OCI-LY1 (cell line): Measurements from ENCODE around the gene DGCR2.

Source experiments
- H2AFZ ChIP-seq: fragments of 200-600 bp; sonication (generic), shearing (Covaris generic); 2 replicates; pipeline ENCODE4 v1.6.0; 2014; ENCODE audit warnings: antibody characterized with exemption, mild to moderate bottlenecking, low read length
- H3F3A ChIP-seq: fragments of 200-600 bp; sonication (generic), shearing (Covaris generic); 2 replicates; pipeline ENCODE4 v1.6.0; 2014; ENCODE audit warnings: mild to moderate bottlenecking, antibody characterized with exemption, low read length, moderate library complexity; ENCODE audit not compliant: insufficient read depth
- H3K27ac ChIP-seq: fragments of 200-600 bp; sonication (generic); 2 replicates; pipeline ENCODE4 v1.5.1; 2014; ENCODE audit warnings: low read length, mixed run types, mild to moderate bottlenecking, low read depth; ENCODE audit not compliant: poor library complexity, severe bottlenecking
- H3K27me3 ChIP-seq: fragments of 200-600 bp; sonication (generic); 2 replicates; pipeline ENCODE4 v1.6.0; 2014; ENCODE audit warnings: antibody characterized with exemption, mild to moderate bottlenecking, low read length, moderate library complexity; ENCODE audit not compliant: insufficient read depth
- H3K36me3 ChIP-seq: fragments of 200-600 bp; sonication (generic); 2 replicates; pipeline ENCODE4 v1.6.1; 2014; ENCODE audit warnings: mild to moderate bottlenecking, antibody characterized with exemption, low read length, moderate library complexity, mixed read lengths; ENCODE audit not compliant: insufficient read depth
- H3K4me1 ChIP-seq: fragments of 200-600 bp; sonication (generic); 2 replicates; pipeline ENCODE4 v1.5.1; 2014; ENCODE audit warnings: mild to moderate bottlenecking, low read length, moderate library complexity; ENCODE audit not compliant: insufficient read depth, severe bottlenecking
- H3K4me2 ChIP-seq: fragments of 200-600 bp; sonication (generic), shearing (Covaris generic); 2 replicates; pipeline ENCODE4 v1.6.1; 2014; ENCODE audit warnings: low read length
- H3K4me3 ChIP-seq: fragments of 200-600 bp; sonication (generic); 2 replicates; pipeline ENCODE4 v1.5.1; 2014; ENCODE audit warnings: low read length, low read depth, mild to moderate bottlenecking, mixed read lengths; ENCODE audit not compliant: poor library complexity, severe bottlenecking
- H3K79me2 ChIP-seq: fragments of 200-600 bp; shearing (Covaris generic); 2 replicates; pipeline ENCODE4 v1.6.1; 2016; ENCODE audit warnings: mixed run types, low read length, mixed read lengths; ENCODE audit not compliant: insufficient read depth
- H3K9ac ChIP-seq: fragments of 200-600 bp; sonication (generic), shearing (Covaris generic); 2 replicates; pipeline ENCODE4 v1.6.1; 2014; ENCODE audit warnings: mild to moderate bottlenecking, low read length, mixed read lengths
- H3K9me2 ChIP-seq: fragments of 200-600 bp; sonication (generic), shearing (Covaris generic); 2 replicates; pipeline ENCODE4 v1.6.1; 2014; ENCODE audit warnings: low read depth, mild to moderate bottlenecking, low read length, mixed read lengths
- H3K9me3 ChIP-seq: fragments of 200-600 bp; shearing (Covaris generic); 2 replicates; pipeline ENCODE4 v1.6.1; 2014; ENCODE audit warnings: low read length, mixed read lengths
- H4K20me1 ChIP-seq: fragments of 200-600 bp; sonication (generic), shearing (Covaris generic); 2 replicates; pipeline ENCODE4 v1.6.0; 2016; ENCODE audit warnings: mild to moderate bottlenecking, low read length; ENCODE audit not compliant: insufficient read depth
- CTCF ChIP-seq: fragments of 200-600 bp; sonication (generic), shearing (Covaris generic); IDR thresholded peaks from 2 replicates; pipeline ENCODE4 v1.5.1; 2017; ENCODE audit warnings: mild to moderate bottlenecking, antibody characterized with exemption, low read length, moderate library complexity, mixed read lengths
- EZH2 ChIP-seq: fragments of 200-600 bp; sonication (generic), shearing (Covaris generic); IDR thresholded peaks from 2 replicates; pipeline ENCODE4 v1.8.0; 2017; ENCODE audit warnings: borderline replicate concordance, mixed run types, mild to moderate bottlenecking, antibody characterized with exemption, low read length, moderate library complexity, mixed read lengths

The DGCR2 gene

GRCh38 chr22:19096555-19096954 lies 25.7 kb downstream of the DGCR2 start:
- Histone ChIP-seq H3K9me3 (no peaks in the 10 kb centered on the region), H3K27ac (no peak overlapping the region), H3K9ac (no peak overlapping the region), H3K27me3 (no peaks in the 10 kb centered on the region), H2AFZ (no peak overlapping the region), H3F3A (no peaks in the 10 kb centered on the region), H3K4me1 (no peaks in the 10 kb centered on the region), H3K4me2 (no peak overlapping the region), H4K20me1 (no peaks in the 10 kb centered on the region), H3K9me2 (no peaks in the 10 kb centered on the region), H3K4me3 (no peak overlapping the region), H3K79me2 (peaks cover 19% of the 10 kb centered on the region), H3K36me3 (peaks cover 19% of the 10 kb centered on the region)
- TF ChIP-seq EZH2 = no peak
- no peak for TF ChIP-seq CTCF

GRCh38 chr22:19094393-19094997 lies 27.7 kb downstream of the DGCR2 start:
- peaks cover 12% of the 10 kb centered on the region; the same call in 1 of the 2 replicates for H3K36me3 ChIP-seq
- no peaks in the 10 kb centered on the region for H4K20me1 ChIP-seq
- H3K9ac ChIP-seq = no peak overlapping the region
- H3K9me3 ChIP-seq = no peaks in the 10 kb centered on the region
- H3K79me2 ChIP-seq = peaks cover 13% of the 10 kb centered on the region; the same call in 1 of the 2 replicates
- no peaks in the 10 kb centered on the region for H3K9me2 ChIP-seq
- no peaks in the 10 kb centered on the region for H3K27me3 ChIP-seq
- no peak overlapping the region for H3K4me2 ChIP-seq
- TF ChIP-seq CTCF (no peak), EZH2 (no peak)
- no peaks in the 10 kb centered on the region for H3K4me1 ChIP-seq
- no peaks in the 10 kb centered on the region for H3F3A ChIP-seq
- no peak overlapping the region for H2AFZ ChIP-seq
- no peak overlapping the region for H3K27ac ChIP-seq
- H3K4me3 ChIP-seq = no peak overlapping the region

GRCh38 chr22:19092725-19093124 lies 29.5 kb downstream of the DGCR2 start:
- Histone ChIP-seq H3K4me3 (no peak overlapping the region), H3K36me3 (peaks cover 15% of the 10 kb centered on the region; the same call in 1 of the 2 replicates), H3K4me2 (no peak overlapping the region), H3F3A (no peaks in the 10 kb centered on the region), H3K79me2 (peaks cover 6% of the 10 kb centered on the region; the same call in 1 of the 2 replicates), H3K9me3 (no peaks in the 10 kb centered on the region), H3K9ac (no peak overlapping the region), H4K20me1 (no peaks in the 10 kb centered on the region), H2AFZ (no peak overlapping the region), H3K9me2 (no peaks in the 10 kb centered on the region), H3K27ac (no peak overlapping the region), H3K27me3 (no peaks in the 10 kb centered on the region), H3K4me1 (no peaks in the 10 kb centered on the region)
- TF ChIP-seq CTCF = no peak
- no peak for TF ChIP-seq EZH2
